Transverse colon (tissue), 4 donors: ENCODE measurements around the gene AGAP1. TPM values are rescaled to one million over a fixed set of nuclear protein-coding genes. Genes with fewer than 3 reads are reported as not detected.

ENCODE experiments used
- DNase-seq: peaks from one replicate; pipeline ENCODE4 v3.0.0-alpha.2; 2019
- H3K27ac ChIP-seq, 4 donors: fragments of 200-600 bp; sonication (generic); 2 replicates each; pipeline ENCODE4 v1.5.1; 2016 to 2018; ENCODE audit warnings: inconsistent platforms in 4 of 4
- H3K27me3 ChIP-seq: fragments of 200-600 bp; sonication (generic); 2 replicates; pipeline ENCODE4 v1.5.1; 2017; ENCODE audit warnings: inconsistent platforms
- H3K36me3 ChIP-seq, 4 donors: fragments of 200-600 bp; sonication (generic); 2 replicates each; pipeline ENCODE4 v1.5.1; 2017 to 2019; ENCODE audit warnings: inconsistent platforms in 4 of 4
- H3K4me1 ChIP-seq, 4 donors: fragments of 200-600 bp; sonication (generic); 2 replicates each; pipeline ENCODE4 v1.5.1; 2017 to 2020; ENCODE audit warnings: inconsistent platforms in 4 of 4
- H3K4me3 ChIP-seq, 4 donors: fragments of 200-600 bp; sonication (generic); 1 replicate in 1 of 4; 2 replicates in 3 of 4; pipeline versions ENCODE4 v1.5.1 to v1.6.1; 2017 to 2019; ENCODE audit warnings: inconsistent platforms in 4 of 4
- H3K9me3 ChIP-seq, 2 donors: fragments of 200-600 bp; sonication (generic); 2 replicates each; pipeline ENCODE4 v1.5.1; 2017 to 2019; ENCODE audit warnings: inconsistent platforms in 2 of 2
- CTCF ChIP-seq, 5 experiments: fragments of 200-600 bp in 3 of 5; fragments of 450-650 bp in 2 of 5; sonication (generic) in 3 of 5; IDR thresholded peaks; 1 replicate in 2 of 5; 2 replicates in 3 of 5; pipeline ENCODE4 v1.5.1; 2016 to 2017; ENCODE audit warnings: antibody characterized with exemption in 5 of 5, inconsistent platforms in 3 of 5, mild to moderate bottlenecking in 2 of 5, moderate library complexity in 1 of 5
- EP300 ChIP-seq: sonication (generic); formaldehyde crosslinking; IDR thresholded peaks from one replicate; pipeline ENCODE4 v1.6.1; 2017; ENCODE audit warnings: antibody characterized with exemption, low read depth
- POLR2A ChIP-seq: fragments of 450-650 bp; IDR thresholded peaks from one replicate; pipeline ENCODE4 v1.6.1; 2016; ENCODE audit warnings: antibody characterized with exemption, mild to moderate bottlenecking, moderate library complexity
- POLR2AphosphoS5 ChIP-seq, 3 donors: sonication (generic); formaldehyde crosslinking; IDR thresholded peaks; one replicate each; pipeline ENCODE4 v1.6.1; 2016; ENCODE audit warnings: antibody characterized with exemption in 3 of 3
- WGBS, 2 donors: methylation state at CpG; one replicate each; pipeline ENCODE4 v1.1.5; 2018; ENCODE audit warnings: low coverage in 1 of 2; 5-methylcytosine and 5-hydroxymethylcytosine counted together
- in situ Hi-C, 4 donors: fragments of 200-750 bp; cut with MboI; loops; one replicate each; pipeline versions ENCODE4 v1.15.0 to v1.15.1; 2017; ENCODE audit warnings: low sequenced_read_pairs in 3 of 4, low pct_ligation_motif_present in 1 of 4, low pct_unique_long_range_greater_than_20kb in 1 of 4
- intact Hi-C: fragments of 100-400 bp; cut with DNase I; formaldehyde crosslinking; loops from one replicate; pipeline ENCODE4 v1.15.1; 2023; ENCODE audit warnings: low total_unique reads
- total RNA-seq, 4 donors: library from RNA; depleted of rRNA; stranded (reverse); fragments of >200 nt; gene quantifications; one replicate each; pipeline ENCODE4 v1.1.0, GENCODE V29; 2016

The AGAP1 gene
- total RNA-seq, 4 donors from 2014 or later, result 56.1 to 96.9 (median 71.2) TPM

GRCh38 chr2:235468978-235469655, 24.7 kb upstream of the AGAP1 start:
- Histone ChIP-seq H3K27ac (peak overlapping the region in 3 of 4 donors; percentile 8 to 34 (median 21)), H3K9me3 (no peaks in the 10 kb centered on the region), H3K36me3 (no peaks in the 10 kb centered on the region), H3K27me3 (no peaks in the 10 kb centered on the region), H3K4me1 (peaks cover 3 to 9% (median 8%) of the 10 kb centered on the region in 4 donors), H3K4me3 (no peak overlapping the region)
- in situ Hi-C loops, result no loop called here
- WGBS, 2 donors, result 24% methylated on average over 9 of the region's 9 CpGs; no CpG with 5 or more reads in 1 of the 2 donors
- peak; percentile 14 for DNase-seq
- intact Hi-C loops, result no loop called here
- TF ChIP-seq CTCF (IDR thresholded peaks at IDR 0.05), result no peak
- TF ChIP-seq POLR2AphosphoS5 (IDR thresholded peaks at IDR 0.05), result no peak
- TF ChIP-seq POLR2A, result no peak
- TF ChIP-seq EP300, result no peak

- intact Hi-C loops, result no loop called here
- Histone ChIP-seq H3K9me3 (peaks cover 0 to 3% of the 10 kb centered on the region in 2 donors), H3K4me3 (no peak overlapping the region), H3K36me3 (no peaks in the 10 kb centered on the region), H3K27ac (no peak overlapping the region), H3K4me1 (peaks cover 3 to 9% (median 8%) of the 10 kb centered on the region in 4 donors), H3K27me3 (no peaks in the 10 kb centered on the region)
- 78% methylated on average over 5 of the region's 5 CpGs; no CpG with 5 or more reads in 1 of the 2 donors for WGBS, 2 donors
- in situ Hi-C loops, result no loop called here
- TF ChIP-seq EP300 (no peak), CTCF (IDR thresholded peaks at IDR 0.05) (no peak), POLR2AphosphoS5 (IDR thresholded peaks at IDR 0.05) (no peak), POLR2A (no peak)
- no peak for DNase-seq
These were observed 22.6 kb upstream of the AGAP1 start for GRCh38 chr2:235471186-235471747.

GRCh38 chr2:235472443-235472842, 21.4 kb upstream of the AGAP1 start:
- 34 to 50% methylated on average over 3 to 4 of the region's 4 CpGs for WGBS, 2 donors
- H3K36me3 ChIP-seq, result no peaks in the 10 kb centered on the region
- H3K27ac ChIP-seq, result no peak overlapping the region
- no peak overlapping the region for H3K4me3 ChIP-seq
- no peak for DNase-seq
- H3K4me1 ChIP-seq, result peaks cover 3 to 9% (median 8%) of the 10 kb centered on the region in 4 donors
- in situ Hi-C loops, result no loop called here
- peaks cover 0 to 3% of the 10 kb centered on the region in 2 donors for H3K9me3 ChIP-seq
- no peak for TF ChIP-seq CTCF (IDR thresholded peaks at IDR 0.05)
- TF ChIP-seq POLR2A, result no peak
- no peak for TF ChIP-seq POLR2AphosphoS5 (IDR thresholded peaks at IDR 0.05)
- TF ChIP-seq EP300, result no peak
- intact Hi-C loops, result no loop called here
- H3K27me3 ChIP-seq, result no peaks in the 10 kb centered on the region

- intact Hi-C loops (no loop called here), in situ Hi-C loops (loop anchor here in 1 of 4 donors (25.0 kb wide), 1 partner anchor 341 kb away; no protein-coding TSS in a partner anchor)
- Histone ChIP-seq H3K36me3 (no peaks in the 10 kb centered on the region), H3K9me3 (peaks cover 0 to 3% of the 10 kb centered on the region in 2 donors), H3K27me3 (no peaks in the 10 kb centered on the region), H3K27ac (no peak overlapping the region), H3K4me3 (no peak overlapping the region), H3K4me1 (peaks cover 0 to 3% (median 0%) of the 10 kb centered on the region in 4 donors)
- 50 to 60% methylated on average over 6 of the region's 6 CpGs for WGBS, 2 donors
- DNase-seq, result no peak
- TF ChIP-seq POLR2AphosphoS5 (IDR thresholded peaks at IDR 0.05) (no peak), POLR2A (no peak), EP300 (no peak), CTCF (IDR thresholded peaks at IDR 0.05) (no peak)
These were observed 15.2 kb upstream of the AGAP1 start for GRCh38 chr2:235478609-235479008.
